GM21390 (cell line): ENCODE data around the gene TBC1D2B.
"Not testable (repeated sequence)": the region's sequence is repeated elsewhere in the genome, so short reads cannot be mapped to it uniquely, and the experiment has no call there.

ENCODE experiments used
- ATAC-seq: cut with Tn5 transposase; IDR thresholded peaks from one replicate; pipeline ENCODE4 v1.9.1; 2021; ENCODE audit not compliant: unreplicated experiment

The TBC1D2B gene

GRCh38 chr15:77977903-77978758 is 99.4 kb downstream of the TBC1D2B start:
- not testable (repeated sequence) for ATAC-seq

GRCh38 chr15:77976760-77977525 is 100.6 kb downstream of the TBC1D2B start:
- ATAC-seq, result not testable (repeated sequence)

DNA sequence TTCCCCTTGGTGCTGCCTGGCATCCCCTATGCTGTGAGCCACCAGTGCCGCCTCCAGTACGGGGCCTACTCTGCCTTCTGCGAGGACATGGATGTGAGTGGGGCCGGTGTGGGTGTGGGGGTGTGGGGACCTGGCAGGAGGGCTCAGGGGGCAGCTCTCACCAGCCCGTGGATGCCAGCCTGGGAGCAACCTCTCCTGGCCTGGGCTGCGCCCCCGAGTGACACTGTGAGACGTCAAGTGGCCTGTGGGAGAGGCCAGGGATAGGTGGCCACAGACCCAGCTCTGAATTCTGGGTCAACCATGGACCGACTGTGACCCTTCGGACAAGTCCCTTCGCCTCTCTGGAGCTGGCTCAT is 101.4 kb downstream of the TBC1D2B start:
- ATAC-seq, result not testable (repeated sequence)

DNA sequence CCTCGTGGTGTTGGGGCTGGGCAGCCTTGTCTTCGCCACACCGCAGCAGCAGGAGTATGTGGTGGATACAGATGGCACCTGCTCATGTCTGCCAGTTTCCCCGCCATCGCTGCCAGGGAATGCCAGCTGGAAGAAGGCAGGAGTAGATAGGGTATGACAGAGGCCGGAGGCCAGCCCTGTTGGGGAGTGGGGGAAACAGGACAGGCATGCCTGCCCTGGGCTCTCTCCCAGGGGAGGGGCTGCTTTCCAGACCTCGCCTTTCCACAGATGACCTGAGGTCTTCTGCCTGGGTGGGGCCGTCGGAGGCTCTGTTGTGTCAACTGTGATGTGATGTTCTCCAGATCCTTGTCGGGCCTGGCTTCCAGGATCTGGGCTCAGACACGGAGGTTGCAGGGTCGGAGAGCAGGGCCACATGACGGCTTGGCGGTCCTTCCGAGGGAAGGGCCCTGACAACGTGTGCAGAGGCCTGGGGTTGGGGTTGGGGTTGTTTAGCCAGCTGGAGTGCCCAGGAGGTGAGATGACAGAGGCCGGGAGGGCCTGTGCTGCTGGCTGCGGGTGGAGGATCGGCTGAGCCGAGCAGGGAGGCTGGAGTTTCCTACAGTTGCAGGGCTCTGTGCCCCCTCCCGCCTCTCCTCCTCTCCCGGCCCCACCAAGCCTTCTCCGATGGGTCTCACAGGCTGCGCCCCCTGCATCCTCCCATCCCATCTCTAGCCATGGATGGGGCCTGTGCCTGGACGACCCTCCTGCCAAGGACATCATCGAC is 102.0 kb downstream of the TBC1D2B start:
- no peak for ATAC-seq

- ATAC-seq, result no peak
These were observed 102.8 kb downstream of the TBC1D2B start for GRCh38 chr15:77974416-77975331.

DNA sequence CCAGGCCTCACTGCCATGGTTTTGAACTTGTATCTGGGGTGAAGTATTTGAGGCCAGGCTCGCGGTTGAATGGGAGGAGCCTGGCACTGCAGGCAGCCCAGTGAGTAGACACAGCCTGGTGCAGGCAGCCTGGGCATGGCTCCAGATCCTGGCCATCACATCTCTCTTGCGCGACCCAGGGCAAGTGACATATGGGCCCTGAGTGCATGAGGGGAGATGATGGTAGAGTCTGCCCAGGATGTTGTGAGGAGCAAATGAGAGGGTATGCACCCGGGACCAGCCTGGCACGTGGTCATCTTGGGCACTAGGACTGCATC is 103.5 kb downstream of the TBC1D2B start:
- no peak for ATAC-seq

GRCh38 chr15:77973273-77974097 is 104.0 kb downstream of the TBC1D2B start:
- not testable (repeated sequence) for ATAC-seq

- ATAC-seq, result not testable (repeated sequence)
These were observed 104.8 kb downstream of the TBC1D2B start for GRCh38 chr15:77972706-77973105.

GRCh38 chr15:77971875-77972274 is 105.6 kb downstream of the TBC1D2B start:
- not testable (repeated sequence) for ATAC-seq

- ATAC-seq, result not testable (repeated sequence)
These were observed 106.6 kb downstream of the TBC1D2B start for GRCh38 chr15:77970813-77971360.

DNA sequence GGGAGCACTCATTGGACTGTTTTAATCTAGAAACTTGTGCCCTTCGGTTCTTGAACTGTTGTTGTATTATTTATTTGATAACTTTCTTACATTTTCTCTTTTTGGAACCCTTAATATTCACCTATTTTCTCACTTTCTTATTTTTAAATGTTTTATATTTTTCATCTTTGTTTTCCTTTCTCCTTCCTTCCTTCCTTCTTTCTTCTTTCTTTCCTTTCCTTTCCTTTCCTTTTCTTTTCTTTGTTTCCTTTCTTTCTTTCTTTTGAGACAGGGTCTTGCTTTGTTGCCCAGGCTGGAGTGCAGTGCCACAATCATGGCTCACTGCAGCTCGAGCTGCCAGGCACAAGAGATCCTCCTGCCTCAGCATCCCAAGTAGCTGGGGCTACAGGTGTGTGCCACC is 108.5 kb downstream of the TBC1D2B start:
- no peak for ATAC-seq

DNA sequence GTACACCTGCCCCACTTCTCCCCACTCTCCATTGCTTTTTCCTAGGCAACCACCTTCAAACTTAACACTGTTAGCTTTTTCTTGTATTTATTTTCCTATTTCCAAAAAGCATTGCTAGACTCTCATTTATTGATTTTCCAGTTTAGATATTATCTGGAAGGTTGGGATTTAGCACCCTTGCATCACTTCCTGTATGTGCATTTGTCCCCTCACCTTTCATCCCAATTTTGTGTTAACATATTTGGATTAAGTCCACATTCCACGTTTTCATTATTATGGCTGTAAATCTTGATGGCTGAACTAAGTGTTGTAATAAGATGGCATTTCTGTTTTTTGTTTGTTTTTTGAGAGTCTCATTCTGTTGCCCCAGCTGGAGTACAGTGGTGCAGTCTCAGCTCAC is 109.7 kb downstream of the TBC1D2B start:
- no peak for ATAC-seq

GRCh38 chr15:77967235-77967615 is 110.3 kb downstream of the TBC1D2B start:
- not testable (repeated sequence) for ATAC-seq

GRCh38 chr15:77966540-77967234 is 110.8 kb downstream of the TBC1D2B start:
- ATAC-seq, result no peak

DNA sequence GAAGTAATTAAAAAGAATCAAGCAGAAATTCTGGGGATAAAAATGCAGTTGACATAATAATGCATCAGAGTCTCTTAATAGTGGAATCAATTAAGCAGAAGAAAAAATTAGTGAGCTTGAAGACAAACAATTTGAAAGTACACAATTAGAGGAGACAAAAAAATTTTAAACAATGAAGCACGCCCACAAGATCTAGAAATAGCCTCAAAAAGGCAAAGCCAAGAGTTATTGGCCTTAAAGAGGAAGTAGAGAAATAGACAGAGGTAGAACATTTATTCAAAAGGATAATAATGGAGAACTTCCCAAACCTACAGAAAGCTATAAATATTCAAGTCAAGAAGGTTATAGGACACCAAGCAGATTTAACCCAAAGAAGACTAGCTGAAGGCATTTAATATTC is 113.3 kb downstream of the TBC1D2B start:
- ATAC-seq, result no peak

GRCh38 chr15:77959432-77959879 is 118.1 kb downstream of the TBC1D2B start:
- ATAC-seq, result peak; percentile 81

GRCh38 chr15:77958716-77959431 is 118.6 kb downstream of the TBC1D2B start:
- ATAC-seq, result not testable (repeated sequence)

DNA sequence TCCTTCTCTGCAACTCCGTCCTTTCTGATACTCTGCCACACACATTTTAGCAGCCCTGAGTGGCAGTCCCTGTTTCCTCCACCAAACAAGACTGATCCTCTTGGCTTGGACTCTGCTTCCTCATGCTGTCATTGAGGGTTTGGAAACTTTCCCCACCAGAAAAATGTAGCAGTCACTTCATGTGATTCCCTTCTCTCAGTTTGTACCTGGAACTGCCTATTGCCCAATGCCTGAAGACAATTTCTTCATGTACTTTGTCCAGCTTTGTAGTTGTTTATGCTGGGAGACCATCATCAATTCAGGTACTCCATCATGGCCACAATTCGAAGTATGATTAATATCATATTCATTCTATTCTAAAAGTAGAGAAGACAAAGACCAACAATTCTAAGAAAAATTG is 119.5 kb downstream of the TBC1D2B start:
- ATAC-seq, result not testable (repeated sequence)
